Measurements from ENCODE around the gene RAD52.

- no peak for TF ChIP-seq POLR2A (IDR thresholded peaks at IDR 0.05)
- TF ChIP-seq CTCF (IDR thresholded peaks at IDR 0.05): no peak
These were observed 27.2 kb downstream of the RAD52 start for GRCh38 chr12:922285-922684.
